Esophagus squamous epithelium (tissue), 4 donors: ENCODE data around the gene TMC6.

Source experiments
- CTCF ChIP-seq, 6 experiments: fragments of 450-650 bp in 4 of 6; fragments of 200-600 bp in 2 of 6; sonication (generic) in 2 of 6; IDR thresholded peaks; one replicate each; pipeline ENCODE4 v1.5.1; 2016 to 2019; ENCODE audit warnings: antibody characterized with exemption in 6 of 6, mild to moderate bottlenecking in 4 of 6, moderate library complexity in 4 of 6
- POLR2A ChIP-seq, 4 donors: fragments of 450-650 bp; IDR thresholded peaks; one replicate each; pipeline ENCODE4 v1.6.1; 2017; ENCODE audit warnings: antibody characterized with exemption in 4 of 4, mild to moderate bottlenecking in 4 of 4, moderate library complexity in 3 of 4

GRCh38 chr17:78143214-78144146 lies 14.9 kb upstream of the TMC6 start:
- TF ChIP-seq CTCF (IDR thresholded peaks at IDR 0.05) (no peak), POLR2A (IDR thresholded peaks at IDR 0.05) (no peak)
